Neural progenitor cell (in vitro differentiated cells): ENCODE data around the gene MCL1. TPM values are rescaled to one million over a fixed set of nuclear protein-coding genes. Genes with fewer than 3 reads are reported as not detected.

ENCODE experiments used
- DNase-seq: peaks from one replicate; pipeline ENCODE4 v3.0.0-alpha.2; 2016; ENCODE audit warnings: low spot score
- H2AFZ ChIP-seq: fragments of 200-600 bp; sonication (generic); replicated peaks from 2 replicates; pipeline ENCODE4 v1.6.1; 2016; ENCODE audit warnings: antibody characterized with exemption
- H3F3A ChIP-seq: fragments of 200-600 bp; sonication (generic); 2 replicates; pipeline ENCODE4 v1.6.1; 2016; ENCODE audit warnings: antibody characterized with exemption, low read depth
- H3K27ac ChIP-seq: fragments of 200-600 bp; sonication (generic); 2 replicates; pipeline ENCODE4 v1.5.1; 2016; ENCODE audit warnings: mild to moderate bottlenecking
- H3K27me3 ChIP-seq: fragments of 200-600 bp; sonication (generic); 2 replicates; pipeline ENCODE4 v1.6.1; 2016; ENCODE audit warnings: mild to moderate bottlenecking, moderate library complexity
- H3K36me3 ChIP-seq: fragments of 200-600 bp; sonication (generic); 2 replicates; pipeline ENCODE4 v1.5.1; 2016
- H3K4me1 ChIP-seq: fragments of 200-600 bp; sonication (generic); 2 replicates; pipeline ENCODE4 v1.6.1; 2016; ENCODE audit warnings: mixed run types
- H3K4me2 ChIP-seq: fragments of 200-600 bp; sonication (generic); 2 replicates; pipeline ENCODE4 v1.6.1; 2016
- H3K4me3 ChIP-seq: fragments of 200-600 bp; sonication (generic); 2 replicates; pipeline ENCODE4 v1.5.1; 2016
- H3K79me2 ChIP-seq: fragments of 200-600 bp; sonication (generic); 2 replicates; pipeline ENCODE4 v1.6.1; 2016; ENCODE audit warnings: low read depth
- H3K9ac ChIP-seq: fragments of 200-600 bp; sonication (generic); 2 replicates; pipeline ENCODE4 v1.6.1; 2016
- H3K9me3 ChIP-seq: fragments of 200-600 bp; sonication (generic); 2 replicates; pipeline ENCODE4 v1.5.1; 2016; ENCODE audit warnings: low read depth
- H4K20me1 ChIP-seq: fragments of 200-600 bp; sonication (generic); 2 replicates; pipeline ENCODE4 v1.6.1; 2016; ENCODE audit warnings: low read depth
- H3K27ac Mint-ChIP-seq: 3 replicates; pipeline ENCODE4 v1.8.0; 2021; ENCODE audit warnings: mixed read lengths
- H3K27me3 Mint-ChIP-seq: 2 replicates; pipeline ENCODE4 v1.8.0; 2022; ENCODE audit warnings: low read depth, mild to moderate bottlenecking, inconsistent platforms, moderate library complexity, mixed read lengths; ENCODE audit not compliant: insufficient read depth
- H3K36me3 Mint-ChIP-seq: 3 replicates; pipeline ENCODE4 v1.8.0; 2021; ENCODE audit warnings: mixed read lengths
- H3K4me1 Mint-ChIP-seq: 3 replicates; pipeline ENCODE4 v1.8.0; 2021; ENCODE audit warnings: mixed read lengths
- H3K4me3 Mint-ChIP-seq: 3 replicates; pipeline ENCODE4 v1.8.0; 2021; ENCODE audit warnings: mild to moderate bottlenecking, moderate library complexity, mixed read lengths
- H3K9me3 Mint-ChIP-seq: 3 replicates; pipeline ENCODE4 v1.8.0; 2020; ENCODE audit warnings: mixed read lengths
- CTCF ChIP-seq: fragments of 200-600 bp; sonication (generic); IDR thresholded peaks from 2 replicates; pipeline ENCODE4 v1.5.1; 2017; ENCODE audit warnings: antibody characterized with exemption, mild to moderate bottlenecking
- EZH2 ChIP-seq: fragments of 200-600 bp; sonication (generic); IDR thresholded peaks from 2 replicates; pipeline ENCODE4 v1.6.1; 2017; ENCODE audit warnings: antibody characterized with exemption, mild to moderate bottlenecking, moderate library complexity
- EZH2phosphoT487 ChIP-seq: fragments of 200-600 bp; sonication (generic); IDR thresholded peaks from 2 replicates; pipeline ENCODE4 v1.6.1; 2017; ENCODE audit warnings: antibody characterized with exemption
- total RNA-seq: library from RNA; depleted of rRNA; stranded (reverse); fragments of >200 nt; gene quantifications from 2 replicates; pipeline ENCODE4 v1.2.3, GENCODE V29; 2015; ENCODE audit warnings: low replicate concordance

Gene MCL1
- total RNA-seq, 1 donor from 2014 or later = 232 TPM

- H4K20me1 ChIP-seq = peaks cover 4% of the 10 kb centered on the region
- H3K4me3 ChIP-seq = no peak overlapping the region
- no peaks in the 10 kb centered on the region for H3K27me3 ChIP-seq
- H3K36me3 ChIP-seq = peaks cover 1% of the 10 kb centered on the region
- no peaks in the 10 kb centered on the region for H3K9me3 ChIP-seq
- DNase-seq = peak; percentile 63
- no peak overlapping the region for H2AFZ ChIP-seq
- H3K27me3 Mint-ChIP-seq = peaks cover 2% of the 10 kb centered on the region
- no peak overlapping the region for H3K27ac Mint-ChIP-seq
- no peaks in the 10 kb centered on the region for H3K4me1 Mint-ChIP-seq
- H3F3A ChIP-seq = peaks cover 33% of the 10 kb centered on the region
- peaks cover 43% of the 10 kb centered on the region for H3K36me3 Mint-ChIP-seq
- peak overlapping the region; percentile 61 for H3K27ac ChIP-seq
- H3K4me2 ChIP-seq = no peak overlapping the region
- TF ChIP-seq CTCF = peak; percentile 82
- no peak for TF ChIP-seq EZH2
- H3K9me3 Mint-ChIP-seq = no peaks in the 10 kb centered on the region
- peaks cover 7% of the 10 kb centered on the region for H3K79me2 ChIP-seq
- no peak overlapping the region for H3K4me3 Mint-ChIP-seq
- no peaks in the 10 kb centered on the region for H3K4me1 ChIP-seq
- H3K9ac ChIP-seq = no peak overlapping the region
These were observed 42.3 kb upstream of the MCL1 start for GRCh38 chr1:150621497-150622302.

- Histone ChIP-seq H3K27ac (no peak overlapping the region), H2AFZ (no peak overlapping the region), H3K4me3 (no peak overlapping the region), H3K4me2 (no peak overlapping the region), H3K9me3 (no peaks in the 10 kb centered on the region), H4K20me1 (peaks cover 4% of the 10 kb centered on the region), H3K27me3 (no peaks in the 10 kb centered on the region), H3K36me3 (no peaks in the 10 kb centered on the region), H3K9ac (no peak overlapping the region), H3F3A (peaks cover 33% of the 10 kb centered on the region), H3K79me2 (no peaks in the 10 kb centered on the region), H3K4me1 (no peaks in the 10 kb centered on the region)
- no peak for DNase-seq
- H3K9me3 Mint-ChIP-seq = no peaks in the 10 kb centered on the region
- no peak overlapping the region for H3K27ac Mint-ChIP-seq
- peaks cover 2% of the 10 kb centered on the region for H3K27me3 Mint-ChIP-seq
- no peak overlapping the region for H3K4me3 Mint-ChIP-seq
- no peaks in the 10 kb centered on the region for H3K4me1 Mint-ChIP-seq
- H3K36me3 Mint-ChIP-seq = peaks cover 44% of the 10 kb centered on the region
- TF ChIP-seq EZH2 (no peak), EZH2phosphoT487 (no peak), CTCF (no peak)
These were observed 41.5 kb upstream of the MCL1 start for GRCh38 chr1:150620919-150621318.

GRCh38 chr1:150619576-150620509, 40.4 kb upstream of the MCL1 start:
- Histone ChIP-seq H4K20me1 (peaks cover 4% of the 10 kb centered on the region), H3K4me1 (no peaks in the 10 kb centered on the region), H3F3A (peaks cover 33% of the 10 kb centered on the region), H3K9ac (no peak overlapping the region), H3K4me2 (no peak overlapping the region), H2AFZ (no peak overlapping the region), H3K36me3 (no peaks in the 10 kb centered on the region), H3K9me3 (no peaks in the 10 kb centered on the region), H3K79me2 (no peaks in the 10 kb centered on the region), H3K27ac (no peak overlapping the region), H3K27me3 (no peaks in the 10 kb centered on the region), H3K4me3 (no peak overlapping the region)
- H3K4me1 Mint-ChIP-seq = no peaks in the 10 kb centered on the region
- no peak overlapping the region for H3K27ac Mint-ChIP-seq
- H3K27me3 Mint-ChIP-seq = peaks cover 2% of the 10 kb centered on the region
- no peak for DNase-seq
- no peaks in the 10 kb centered on the region for H3K9me3 Mint-ChIP-seq
- peaks cover 41% of the 10 kb centered on the region for H3K36me3 Mint-ChIP-seq
- H3K4me3 Mint-ChIP-seq = no peak overlapping the region
- TF ChIP-seq CTCF = no peak
- no peak for TF ChIP-seq EZH2
- TF ChIP-seq EZH2phosphoT487 = no peak
